ENCODE data around the gene CRMP1. TPM values are rescaled to one million over a fixed set of nuclear protein-coding genes. Genes with fewer than 3 reads are reported as not detected.

Gene CRMP1
- polyA plus RNA-seq (ENCODE audit: insufficient read length) = 69.3 TPM
- long read RNA-seq, donor 1, transcript CRMP1-202 (14 exons, 2,911 nt) = major isoform, 9 of 9 reads
- long read RNA-seq, donor 1, partial matches to known transcripts = 0 of 9 reads
- long read RNA-seq, donor 1, other reads (novel, unspliced or antisense) = 0 of 9 reads
- long read RNA-seq, donor 2, transcript CRMP1-202 (14 exons, 2,911 nt) = major isoform, 5 of 5 reads
- long read RNA-seq, donor 2, partial matches to known transcripts = 0 of 5 reads
- long read RNA-seq, donor 2, other reads (novel, unspliced or antisense) = 0 of 5 reads
- long read RNA-seq, donor 3, partial matches to known transcripts = 22 of 26 reads
- long read RNA-seq, donor 3, other reads (novel, unspliced or antisense) = 0 of 26 reads
- long read RNA-seq, donor 4, partial matches to known transcripts = 14 of 14 reads
- long read RNA-seq, donor 4, other reads (novel, unspliced or antisense) = 0 of 14 reads
- long read RNA-seq, donor 5, transcript CRMP1-202 (14 exons, 2,911 nt) = major isoform, 7 of 27 reads
- long read RNA-seq, donor 5, partial matches to known transcripts = 20 of 27 reads
- long read RNA-seq, donor 5, other reads (novel, unspliced or antisense) = 0 of 27 reads
- long read RNA-seq, donor 6, transcript CRMP1-202 (14 exons, 2,911 nt) = major isoform, 5 of 32 reads
- long read RNA-seq, donor 6, partial matches to known transcripts = 20 of 32 reads
- long read RNA-seq, donor 6, other reads (novel, unspliced or antisense) = 6 of 32 reads
- long read RNA-seq, donor 7, transcript CRMP1-202 (14 exons, 2,911 nt) = major isoform, 19 of 21 reads
- long read RNA-seq, donor 7, partial matches to known transcripts = 0 of 21 reads
- long read RNA-seq, donor 7, other reads (novel, unspliced or antisense) = 0 of 21 reads
- long read RNA-seq, donor 8, partial matches to known transcripts = 0 of 1 reads
- long read RNA-seq, donor 8, other reads (novel, unspliced or antisense) = 0 of 1 reads

GRCh38 chr4:5893004-5893580 is at the start of gene CRMP1:
TSS of gene CRMP1 (minus strand) at chr4:5893086. CDS start at chr4:5892969, 117 bp downstream.
- no peak for DNase-seq

- DNase-seq = no peak
Observed at GRCh38 chr4:5941601-5942000, 48.7 kb upstream of the CRMP1 start.

- DNase-seq = no peak
Observed at GRCh38 chr4:5940470-5941203, 47.8 kb upstream of the CRMP1 start.

- DNase-seq = no peak
Observed at GRCh38 chr4:5933996-5934831, 41.3 kb upstream of the CRMP1 start.

- no peak for DNase-seq
Observed at GRCh38 chr4:5933116-5933515, 40.2 kb upstream of the CRMP1 start.

- no peak for DNase-seq
Observed at GRCh38 chr4:5932035-5932568, 39.2 kb upstream of the CRMP1 start.

- no peak for DNase-seq
Observed at GRCh38 chr4:5931526-5931925, 38.6 kb upstream of the CRMP1 start.

- no peak for DNase-seq
Observed at GRCh38 chr4:5930876-5931275, 38.0 kb upstream of the CRMP1 start.

- DNase-seq = no peak
Observed at GRCh38 chr4:5930456-5930855, 37.6 kb upstream of the CRMP1 start.

- DNase-seq = no peak
Observed at GRCh38 chr4:5928844-5929420, 36.0 kb upstream of the CRMP1 start.

GRCh38 chr4:5928274-5928673 is 35.4 kb upstream of the CRMP1 start:
- no peak for DNase-seq

- DNase-seq = no peak
Observed at GRCh38 chr4:5927747-5928146, 34.9 kb upstream of the CRMP1 start.

GRCh38 chr4:5927116-5927515 is 34.2 kb upstream of the CRMP1 start:
- DNase-seq = no peak

- DNase-seq = no peak
Observed at GRCh38 chr4:5926598-5926997, 33.7 kb upstream of the CRMP1 start.

- DNase-seq = no peak
Observed at GRCh38 chr4:5925419-5926200, 32.7 kb upstream of the CRMP1 start.

- no peak for DNase-seq
Observed at GRCh38 chr4:5924461-5925125, 31.7 kb upstream of the CRMP1 start.

- DNase-seq = no peak
Observed at GRCh38 chr4:5923376-5923775, 30.5 kb upstream of the CRMP1 start.

- DNase-seq = no peak
Observed at GRCh38 chr4:5922556-5922955, 29.7 kb upstream of the CRMP1 start.

- DNase-seq = no peak
Observed at GRCh38 chr4:5921981-5922380, 29.1 kb upstream of the CRMP1 start.

Measured in left kidney (tissue), 8 donors.